ENCODE data around the gene MSMP. TPM values are rescaled to one million over a fixed set of nuclear protein-coding genes. Genes with fewer than 3 reads are reported as not detected.

The MSMP gene
- total RNA-seq, 2 experiments from 2014 or later: 0.48 TPM; not detected in 1

- H3K27me3 Mint-ChIP-seq: no peaks in the 10 kb centered on the region
- no peak for DNase-seq
- ChIA-PET CTCF (interaction anchor here (1.0 to 1.2 kb wide), 2 partner anchors 14 to 18 kb away, joined by 3 to 7 read pairs; no protein-coding TSS in a partner anchor), POLR2A (interaction anchor here (0.7 to 2.1 kb wide), 4 partner anchors 13 to 34 kb away, joined by 3 to 6 read pairs (median 3); partner anchors contain the start of genes GBA2 and RGP1)
- H3K9me3 Mint-ChIP-seq: no peaks in the 10 kb centered on the region
- no peak overlapping the region for H3K4me3 Mint-ChIP-seq
- H3K27ac Mint-ChIP-seq: no peak overlapping the region
- peaks cover 86% of the 10 kb centered on the region for H3K36me3 Mint-ChIP-seq (ENCODE audit: low read depth)
- H3K4me1 Mint-ChIP-seq: no peaks in the 10 kb centered on the region
Measured at GRCh38 chr9:35714123-35714522, 40.0 kb downstream of the MSMP start.

- Mint-ChIP-seq H3K4me3 (no peak overlapping the region), H3K36me3 (ENCODE audit: low read depth) (peaks cover 86% of the 10 kb centered on the region), H3K4me1 (no peaks in the 10 kb centered on the region), H3K27me3 (no peaks in the 10 kb centered on the region), H3K9me3 (no peaks in the 10 kb centered on the region), H3K27ac (no peak overlapping the region)
- no peak for DNase-seq
- ChIA-PET CTCF (interaction anchor here (1.0 to 4.3 kb wide), 3 partner anchors 15 to 18 kb away, joined by 3 to 26 read pairs (median 7); no protein-coding TSS in a partner anchor), POLR2A (interaction anchor here (0.7 to 2.1 kb wide), 3 partner anchors 13 to 35 kb away, joined by 3 to 6 read pairs (median 3); partner anchors contain the start of genes GBA2 and RGP1)
Measured at GRCh38 chr9:35713578-35713977, 40.5 kb downstream of the MSMP start.

GRCh38 chr9:35712762-35713400, 41.2 kb downstream of the MSMP start:
- Mint-ChIP-seq H3K9me3 (no peaks in the 10 kb centered on the region), H3K27me3 (no peaks in the 10 kb centered on the region), H3K27ac (no peak overlapping the region), H3K4me1 (no peaks in the 10 kb centered on the region), H3K4me3 (no peak overlapping the region), H3K36me3 (ENCODE audit: low read depth) (peaks cover 86% of the 10 kb centered on the region)
- ChIA-PET POLR2A (interaction anchor here (2.1 kb wide), 1 partner anchor 35 kb away, joined by 6 read pairs; the partner anchor contains the start of genes GBA2 and RGP1), CTCF (interaction anchor here (1.6 to 4.3 kb wide), 2 partner anchors 16 to 55 kb away, joined by 5 to 26 read pairs; partner anchors contain the start of genes CCDC107 and RMRP)
- DNase-seq: no peak

- Mint-ChIP-seq H3K36me3 (ENCODE audit: low read depth) (peaks cover 86% of the 10 kb centered on the region), H3K4me3 (no peak overlapping the region), H3K4me1 (no peaks in the 10 kb centered on the region), H3K27ac (peak overlapping the region; percentile 12), H3K27me3 (no peaks in the 10 kb centered on the region), H3K9me3 (no peaks in the 10 kb centered on the region)
- POLR2A ChIA-PET: interaction anchor here (2.1 kb wide), 1 partner anchor 36 kb away, joined by 6 read pairs; the partner anchor contains the start of genes GBA2 and RGP1
- DNase-seq: no peak
- CTCF ChIA-PET: interaction anchor here (1.6 to 4.3 kb wide), 2 partner anchors 15 to 54 kb away, joined by 5 to 26 read pairs; partner anchors contain the start of genes CCDC107 and RMRP
Measured at GRCh38 chr9:35711501-35712428, 42.3 kb downstream of the MSMP start.

DNA sequence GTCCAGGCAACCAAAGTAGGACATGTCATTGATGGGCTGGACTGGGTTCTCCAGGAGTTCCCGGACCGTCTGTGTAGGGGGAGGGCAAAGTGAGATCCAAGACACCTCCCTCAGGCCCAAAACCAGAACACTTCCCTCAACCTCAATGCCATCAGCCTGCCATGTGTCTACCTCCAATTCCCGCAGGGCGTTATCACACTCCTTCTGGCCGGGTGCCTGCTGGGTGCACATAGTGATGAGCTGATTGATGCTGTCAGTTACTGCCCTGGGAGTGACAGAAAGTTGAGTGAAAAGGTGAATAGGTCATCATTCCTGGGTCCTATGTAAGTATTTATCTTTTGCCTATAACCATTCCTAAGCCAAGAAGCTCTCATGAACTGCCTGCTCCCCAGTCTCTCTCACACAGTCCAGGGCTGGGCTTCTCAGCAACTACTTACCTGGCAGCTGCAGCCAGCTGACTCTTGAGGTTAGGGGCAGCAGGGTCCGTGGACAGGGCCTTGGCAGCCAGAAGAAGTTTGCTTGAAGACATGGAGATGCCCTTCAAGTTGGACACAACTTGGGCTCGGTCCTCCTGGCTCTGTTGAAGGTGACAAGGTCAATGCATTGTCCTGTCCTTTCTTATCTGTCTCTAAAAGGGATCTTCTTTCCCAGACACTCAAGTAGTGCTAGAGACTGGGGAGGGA, 43.1 kb downstream of the MSMP start:
- Mint-ChIP-seq H3K27ac (no peak overlapping the region), H3K36me3 (ENCODE audit: low read depth) (peaks cover 86% of the 10 kb centered on the region), H3K27me3 (no peaks in the 10 kb centered on the region), H3K9me3 (no peaks in the 10 kb centered on the region), H3K4me1 (no peaks in the 10 kb centered on the region), H3K4me3 (no peak overlapping the region)
- DNase-seq: no peak
- ChIA-PET POLR2A (no interaction called here), CTCF (interaction anchor here (1.4 to 4.3 kb wide), 3 partner anchors 11 to 53 kb away, joined by 3 to 26 read pairs (median 5); partner anchors contain the start of genes CCDC107 and RMRP)

DNA sequence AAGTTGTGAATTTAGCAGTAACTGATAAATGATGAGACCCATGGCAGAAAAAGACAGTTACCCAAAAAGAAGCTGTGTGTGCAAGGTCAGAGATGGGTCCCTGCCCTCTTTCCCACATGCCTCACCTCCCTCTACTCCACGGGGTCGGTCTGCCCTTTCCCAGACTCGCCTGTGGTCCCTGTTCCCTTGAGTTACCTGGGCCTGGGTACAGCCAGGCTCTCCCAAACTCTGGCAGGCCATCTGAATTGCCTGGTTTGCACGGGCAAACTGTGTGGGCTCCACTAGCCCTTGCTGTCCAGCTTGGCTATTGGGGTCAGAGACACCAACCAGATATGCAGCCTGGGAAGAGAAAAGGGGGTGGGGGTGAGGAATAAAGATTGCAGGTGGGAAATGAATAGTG, 45.9 kb downstream of the MSMP start:
- no peak overlapping the region for H3K4me3 Mint-ChIP-seq
- H3K27me3 Mint-ChIP-seq: no peaks in the 10 kb centered on the region
- peaks cover 87% of the 10 kb centered on the region for H3K36me3 Mint-ChIP-seq (ENCODE audit: low read depth)
- CTCF ChIA-PET: interaction anchor here (3.8 kb wide), 1 partner anchor 12 kb away, joined by 23 read pairs; no protein-coding TSS in a partner anchor
- no peaks in the 10 kb centered on the region for H3K9me3 Mint-ChIP-seq
- DNase-seq: no peak
- H3K4me1 Mint-ChIP-seq: no peaks in the 10 kb centered on the region
- H3K27ac Mint-ChIP-seq: no peak overlapping the region
- POLR2A ChIA-PET: interaction anchor here (4.0 kb wide), 1 partner anchor 23 kb away, joined by 10 read pairs; the partner anchor contains the start of genes CREB3 and TLN1

- H3K4me1 Mint-ChIP-seq: no peaks in the 10 kb centered on the region
- H3K27ac Mint-ChIP-seq: no peak overlapping the region
- POLR2A ChIA-PET: interaction anchor here (4.0 kb wide), 1 partner anchor 25 kb away, joined by 10 read pairs; the partner anchor contains the start of genes CREB3 and TLN1
- peaks cover 88% of the 10 kb centered on the region for H3K36me3 Mint-ChIP-seq (ENCODE audit: low read depth)
- no peaks in the 10 kb centered on the region for H3K27me3 Mint-ChIP-seq
- H3K4me3 Mint-ChIP-seq: no peak overlapping the region
- no peaks in the 10 kb centered on the region for H3K9me3 Mint-ChIP-seq
- DNase-seq: no peak
- CTCF ChIA-PET: interaction anchor here (0.8 to 3.8 kb wide), 2 partner anchors 10 to 11 kb away, joined by 3 to 23 read pairs; no protein-coding TSS in a partner anchor
Measured at GRCh38 chr9:35706951-35707350, 47.1 kb downstream of the MSMP start.

DNA sequence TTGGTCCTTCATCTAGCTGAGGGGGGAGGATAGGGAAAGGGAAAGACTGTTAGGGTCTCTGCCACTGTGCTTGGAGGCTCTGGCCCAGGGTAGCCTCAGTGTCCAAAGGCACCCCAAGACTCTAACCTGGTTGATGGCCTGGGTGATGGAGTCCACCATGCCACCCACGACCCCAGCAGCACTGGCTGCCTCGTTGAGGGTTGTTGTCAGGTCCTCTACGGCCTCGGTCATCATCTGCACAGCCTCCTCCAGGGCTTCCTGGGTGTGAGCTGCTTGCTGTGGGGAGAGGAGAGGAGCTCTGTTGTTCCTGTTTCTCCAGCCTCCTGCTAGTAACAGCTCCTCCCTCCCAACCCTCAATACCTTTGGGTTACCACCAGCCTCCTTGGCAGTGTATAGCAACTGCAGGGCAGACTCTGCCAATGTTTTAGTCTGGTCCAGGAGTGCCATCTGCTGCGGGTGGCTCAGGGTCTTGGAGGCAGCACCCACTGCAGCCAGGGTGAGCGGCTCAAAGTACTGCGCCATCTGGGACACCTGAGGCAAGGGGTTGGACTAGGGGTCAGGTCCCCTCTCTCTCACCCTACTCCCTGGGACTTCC, 48.1 kb downstream of the MSMP start:
- no peaks in the 10 kb centered on the region for H3K9me3 Mint-ChIP-seq
- DNase-seq: no peak
- peaks cover 77% of the 10 kb centered on the region for H3K36me3 Mint-ChIP-seq (ENCODE audit: low read depth)
- H3K4me1 Mint-ChIP-seq: no peaks in the 10 kb centered on the region
- CTCF ChIA-PET: interaction anchor here (3.8 kb wide), 1 partner anchor 10 kb away, joined by 23 read pairs; no protein-coding TSS in a partner anchor
- H3K27ac Mint-ChIP-seq: no peak overlapping the region
- no peak overlapping the region for H3K4me3 Mint-ChIP-seq
- no peaks in the 10 kb centered on the region for H3K27me3 Mint-ChIP-seq
- POLR2A ChIA-PET: interaction anchor here (0.6 to 4.0 kb wide), 4 partner anchors 9 to 90 kb away, joined by 3 to 10 read pairs (median 4); partner anchors contain the start of genes CREB3 and TLN1

- H3K27me3 Mint-ChIP-seq: no peaks in the 10 kb centered on the region
- CTCF ChIA-PET: interaction anchor here (3.8 kb wide), 1 partner anchor 9 kb away, joined by 23 read pairs; no protein-coding TSS in a partner anchor
- peaks cover 72% of the 10 kb centered on the region for H3K36me3 Mint-ChIP-seq (ENCODE audit: low read depth)
- no peaks in the 10 kb centered on the region for H3K9me3 Mint-ChIP-seq
- H3K27ac Mint-ChIP-seq: no peak overlapping the region
- H3K4me1 Mint-ChIP-seq: no peaks in the 10 kb centered on the region
- H3K4me3 Mint-ChIP-seq: no peak overlapping the region
- DNase-seq: no peak
- POLR2A ChIA-PET: interaction anchor here (0.6 to 4.0 kb wide), 4 partner anchors 9 to 89 kb away, joined by 3 to 10 read pairs (median 4); partner anchors contain the start of genes CREB3 and TLN1
Measured at GRCh38 chr9:35705372-35705771, 48.7 kb downstream of the MSMP start.

DNA sequence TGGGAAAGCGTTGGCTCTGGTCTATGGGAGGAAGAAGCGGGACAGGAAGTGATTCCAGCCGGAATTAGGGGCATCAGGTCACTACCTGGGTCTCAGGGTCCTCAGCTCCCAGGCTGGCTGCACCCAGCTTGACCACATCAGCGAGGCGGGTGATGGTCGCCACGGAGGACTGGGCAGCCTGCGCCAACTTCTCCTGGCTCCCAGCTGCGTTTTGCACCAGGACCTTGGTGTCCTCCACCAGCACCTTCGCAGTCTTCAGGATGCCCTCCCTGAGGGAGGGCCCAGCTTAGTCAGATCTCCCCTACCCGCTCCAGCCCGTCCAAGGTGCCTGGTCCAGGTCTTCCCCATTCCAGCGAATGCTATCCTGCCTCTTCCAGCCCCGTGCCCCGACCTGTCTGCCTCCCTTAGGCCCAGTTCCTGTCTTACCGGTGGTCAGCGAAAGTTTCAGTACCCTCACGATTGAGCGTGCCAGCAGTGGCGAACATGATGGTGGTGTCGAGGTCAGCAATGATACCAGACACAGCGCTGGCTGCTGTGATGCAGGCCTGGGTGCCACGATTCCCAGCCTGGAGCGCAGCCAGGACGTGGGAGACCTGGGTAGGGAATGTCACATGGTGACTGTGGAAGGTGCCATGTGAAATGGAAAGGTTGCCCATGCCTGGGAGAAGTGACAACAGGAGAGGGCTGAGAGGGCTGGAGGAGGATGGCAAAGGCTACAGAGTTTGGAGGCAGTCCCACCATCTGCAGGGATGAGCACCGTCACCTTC, 50.0 kb downstream of the MSMP start:
- no peak for DNase-seq
- Mint-ChIP-seq H3K4me3 (no peak overlapping the region), H3K27me3 (no peaks in the 10 kb centered on the region), H3K27ac (no peak overlapping the region), H3K36me3 (ENCODE audit: low read depth) (peaks cover 66% of the 10 kb centered on the region), H3K9me3 (no peaks in the 10 kb centered on the region), H3K4me1 (no peaks in the 10 kb centered on the region)
- POLR2A ChIA-PET: interaction anchor here (1.1 to 1.2 kb wide), 2 partner anchors 9 to 43 kb away, joined by 3 to 4 read pairs; no protein-coding TSS in a partner anchor
- CTCF ChIA-PET: interaction anchor here (1.5 kb wide), 1 partner anchor 93 kb away, joined by 4 read pairs; no protein-coding TSS in a partner anchor
